HG02610 (cell line): ENCODE data around the gene POGZ.
A peak's percentile ranks its signal among the peaks of the same experiment; 100 is the strongest.
"Not testable (repeated sequence)": the region's sequence is repeated elsewhere in the genome, so short reads cannot be mapped to it uniquely, and the experiment has no call there.

ENCODE experiments used
- ATAC-seq: cut with Tn5 transposase; IDR thresholded peaks from one replicate; pipeline ENCODE4 v1.9.1; 2021; ENCODE audit warnings: mild to moderate bottlenecking, moderate library complexity; ENCODE audit not compliant: unreplicated experiment

Gene POGZ

DNA sequence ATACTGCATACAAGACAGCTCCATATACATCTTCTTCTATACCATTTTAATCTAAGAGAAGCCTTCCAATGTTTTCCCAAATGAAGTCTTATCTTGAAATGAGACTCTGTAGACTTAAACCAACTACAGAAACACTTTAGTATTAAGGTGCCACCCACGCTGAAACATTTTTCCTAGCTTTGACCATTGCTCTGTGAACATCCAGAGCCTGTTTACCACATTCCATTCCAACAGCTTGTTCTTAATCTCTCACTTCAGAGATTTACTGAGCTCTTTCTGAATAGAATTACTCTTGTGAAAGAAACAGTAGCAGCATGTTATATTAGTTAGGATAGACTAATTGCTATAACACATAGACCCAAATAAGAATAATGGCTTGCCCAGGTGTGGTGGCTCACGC lies 19.6 kb upstream of the POGZ start:
- no peak for ATAC-seq

DNA sequence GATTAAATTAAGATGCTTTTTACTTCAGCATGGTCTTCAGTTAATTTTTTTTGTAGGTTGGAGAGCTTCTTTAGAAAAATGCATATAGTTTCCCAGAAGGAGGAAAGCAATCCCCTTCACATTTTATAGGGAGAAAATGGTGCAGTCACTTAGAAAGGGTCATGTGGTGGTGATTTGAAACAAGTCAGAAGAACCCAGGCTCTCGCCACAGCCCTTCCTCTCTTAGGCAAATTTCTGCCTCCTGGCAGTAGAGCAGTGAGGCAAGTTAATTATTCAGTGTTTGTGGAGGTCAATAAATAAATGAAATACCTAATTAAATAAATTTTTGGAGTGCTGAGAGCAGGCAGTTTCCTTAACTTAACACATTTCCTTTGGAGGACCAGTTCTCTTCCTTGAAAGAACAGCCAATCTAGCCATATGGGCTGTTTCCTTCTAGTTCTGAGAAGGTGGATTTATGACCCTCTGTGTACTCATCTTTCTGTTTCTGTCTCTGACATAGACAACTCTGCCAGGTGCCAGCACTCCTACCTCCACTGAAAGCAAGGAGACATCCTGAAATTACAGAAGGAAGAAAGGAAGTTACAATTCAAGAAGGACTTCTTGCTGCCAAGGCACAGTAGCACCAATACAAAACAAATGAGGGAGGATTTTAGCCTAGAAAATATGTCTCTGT lies 19.0 kb upstream of the POGZ start:
- no peak for ATAC-seq

DNA sequence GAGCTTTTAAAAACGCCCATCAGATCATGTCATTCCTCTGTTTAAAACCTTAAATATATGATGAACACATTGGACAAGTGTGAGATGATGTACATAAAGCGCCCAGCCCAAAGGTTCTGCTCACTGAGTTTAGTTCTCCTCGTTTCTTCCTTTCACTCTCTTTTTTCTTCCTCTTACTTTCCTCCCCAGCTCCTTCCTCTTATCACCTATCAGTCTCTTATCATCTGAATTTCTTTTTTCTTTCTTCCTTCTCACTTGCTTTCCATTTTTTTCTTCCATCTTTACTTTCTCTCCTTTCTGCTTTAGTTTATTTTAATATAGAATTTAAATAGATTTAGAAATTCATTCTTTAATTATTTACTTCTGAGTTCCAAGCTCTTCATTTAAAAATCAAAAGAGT lies 17.8 kb upstream of the POGZ start:
- no peak for ATAC-seq

DNA sequence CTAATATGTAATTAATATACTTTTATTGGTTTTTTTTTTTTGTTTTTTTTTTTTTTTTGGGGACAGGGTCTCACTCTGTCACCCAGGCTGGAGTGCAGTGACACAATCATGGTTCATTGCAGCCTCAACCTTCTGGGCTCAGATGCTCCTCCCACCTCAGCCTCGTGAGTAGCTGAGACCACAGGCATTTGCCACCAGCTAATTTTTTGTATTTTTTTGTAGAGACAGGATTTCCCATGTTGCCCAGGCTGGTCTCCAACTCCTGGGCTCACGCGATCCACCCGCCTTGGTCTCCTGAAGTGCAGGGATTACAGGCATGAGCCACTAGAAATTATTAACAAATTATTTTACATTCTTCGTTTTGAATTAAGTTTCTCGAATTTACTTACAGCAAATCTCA lies 16.8 kb upstream of the POGZ start:
- no peak for ATAC-seq

DNA sequence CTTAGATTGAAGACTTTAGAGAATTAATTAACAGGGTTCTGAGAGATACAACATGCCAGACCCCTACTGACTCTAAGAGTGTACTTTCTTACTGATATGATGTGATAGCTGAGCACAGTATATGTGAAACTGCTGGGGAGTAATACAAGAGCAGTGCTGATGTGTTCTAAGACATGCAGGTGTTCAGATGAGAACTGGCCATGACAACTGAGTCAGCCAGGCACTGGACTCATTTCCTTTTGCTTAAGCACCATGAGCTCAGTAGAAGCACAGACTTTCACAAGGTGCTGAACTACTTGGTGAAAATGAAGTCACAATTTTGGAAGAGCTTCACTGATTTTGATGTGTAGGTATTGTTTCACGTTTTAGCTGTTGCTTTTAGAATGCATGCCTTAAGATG lies 15.9 kb upstream of the POGZ start:
- ATAC-seq = peak; percentile 88

DNA sequence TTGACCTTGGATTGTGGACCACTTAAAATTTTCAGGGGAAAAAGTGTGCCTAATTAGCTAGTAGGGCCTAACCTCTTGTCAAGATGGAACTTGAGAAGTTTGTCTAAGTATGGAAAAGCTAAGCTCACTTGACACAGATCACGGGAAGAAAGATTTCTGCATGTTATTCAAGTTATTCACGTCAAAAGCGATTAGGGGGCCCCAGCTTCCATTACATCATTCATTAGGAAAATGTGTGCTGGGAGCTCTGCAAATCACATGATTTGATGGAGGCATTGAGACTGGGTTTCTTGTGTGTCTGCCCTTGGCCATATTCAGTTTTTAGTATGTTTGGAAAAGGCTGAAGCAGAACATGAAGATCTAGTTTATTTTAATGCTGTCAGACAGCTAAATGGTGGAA lies 15.5 kb upstream of the POGZ start:
- no peak for ATAC-seq

DNA sequence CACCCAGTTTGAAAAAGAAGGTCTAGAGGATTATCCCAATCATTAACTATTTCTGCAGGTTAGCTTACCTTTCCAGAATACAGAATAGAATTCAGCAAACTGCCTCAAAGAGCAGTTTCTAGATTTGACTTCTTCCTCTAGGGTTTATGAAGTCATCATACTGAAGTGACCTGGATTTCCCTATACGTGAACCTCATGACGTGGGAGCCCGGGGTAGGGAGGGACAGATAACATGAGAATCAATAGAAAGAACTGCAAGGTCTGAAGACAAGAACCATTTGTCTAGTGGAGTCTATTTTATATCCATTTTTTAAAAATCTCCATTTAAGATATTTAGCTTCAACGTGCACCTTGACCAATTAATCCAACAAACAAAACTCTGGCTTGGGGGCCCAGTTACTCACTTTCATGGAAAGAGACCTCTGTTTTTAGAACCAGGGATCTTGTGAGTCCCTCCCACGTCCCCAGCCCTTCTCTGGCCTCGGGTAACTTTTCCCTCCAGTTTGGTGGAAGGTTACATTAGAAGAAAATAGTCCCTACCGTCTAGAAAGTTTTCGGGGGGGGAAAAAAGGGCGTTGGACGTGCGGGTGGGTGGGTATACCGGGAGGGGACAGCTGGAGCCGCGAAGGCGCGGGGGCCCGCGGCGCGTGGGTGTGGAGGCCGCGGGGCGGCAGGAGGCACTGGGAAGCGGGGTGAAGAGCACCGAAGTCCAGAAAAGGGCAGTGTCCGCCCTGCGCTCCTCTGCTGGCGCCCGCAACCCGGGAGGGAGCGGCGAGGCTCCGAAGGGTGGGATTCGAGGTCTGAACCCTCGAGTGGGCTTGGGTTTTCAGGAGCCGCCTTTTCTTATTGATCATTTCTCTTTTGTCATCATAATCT lies 13.8 kb upstream of the POGZ start:
- ATAC-seq = no peak

DNA sequence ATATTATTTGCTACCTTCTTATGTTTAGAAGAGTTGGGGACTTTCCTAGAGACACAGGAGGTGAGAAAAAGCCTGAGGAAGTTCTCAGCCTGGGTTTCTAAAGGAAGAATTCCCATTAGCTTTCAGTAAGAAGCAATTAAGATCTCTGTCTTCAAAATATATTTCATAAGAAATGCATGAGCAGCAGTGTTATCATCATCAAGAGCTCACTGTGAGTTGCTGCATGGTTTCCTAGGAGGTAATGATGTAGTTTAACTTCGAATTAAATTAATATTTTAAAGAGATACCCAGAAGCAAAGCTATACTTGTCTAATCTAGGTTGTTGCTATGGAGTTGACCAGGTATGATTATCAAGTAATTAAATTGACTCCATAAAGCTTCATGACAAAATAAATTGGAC lies 5.7 kb upstream of the POGZ start:
- ATAC-seq = no peak

DNA sequence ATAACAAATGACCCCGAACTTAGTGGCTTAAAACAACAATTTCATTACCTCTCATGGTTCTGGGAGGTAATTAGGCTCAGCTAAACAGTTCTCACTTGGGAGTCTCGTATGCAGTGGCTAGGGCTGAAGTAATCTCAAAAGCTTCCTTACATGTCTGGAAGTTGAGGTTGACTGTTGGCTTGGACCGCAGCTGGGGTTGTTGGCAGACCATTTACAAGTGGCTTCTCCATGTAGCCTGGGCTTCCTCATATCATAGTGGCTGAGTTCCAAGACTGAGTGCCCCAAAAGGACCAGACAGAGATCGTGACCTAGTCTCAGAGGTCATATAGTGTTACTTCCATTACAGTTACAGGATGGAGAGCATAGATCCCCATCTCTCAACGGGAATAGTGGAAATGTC lies 2.4 kb upstream of the POGZ start:
- ATAC-seq = no peak

DNA sequence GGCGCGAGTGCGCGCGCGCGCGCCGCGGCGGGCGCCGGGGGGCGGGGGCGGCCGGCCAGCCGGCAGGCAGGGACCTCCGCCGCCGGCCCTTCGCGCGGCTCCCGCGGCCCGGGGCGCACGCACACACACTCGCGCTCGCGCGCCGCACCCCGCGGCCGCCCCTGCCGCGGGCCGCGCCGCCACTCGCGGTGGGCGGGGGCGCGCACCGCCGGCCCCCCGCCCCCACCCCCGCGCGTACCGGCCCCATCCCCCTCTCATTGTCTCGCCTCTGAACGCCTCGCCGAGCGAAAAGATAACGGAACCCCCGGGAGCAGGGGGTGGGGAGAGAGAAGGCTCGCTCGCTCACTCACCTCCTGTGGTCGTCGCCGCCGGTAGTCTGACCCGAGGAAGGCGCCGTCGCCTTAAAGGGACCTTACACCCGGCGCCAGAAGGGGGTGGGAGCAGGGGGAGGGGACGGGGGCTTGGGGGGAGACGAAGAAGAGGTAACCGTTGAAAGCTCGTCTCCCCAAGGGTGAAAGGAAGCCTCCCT lies 428 bp downstream of the POGZ start:
- peak; percentile 35 for ATAC-seq

DNA sequence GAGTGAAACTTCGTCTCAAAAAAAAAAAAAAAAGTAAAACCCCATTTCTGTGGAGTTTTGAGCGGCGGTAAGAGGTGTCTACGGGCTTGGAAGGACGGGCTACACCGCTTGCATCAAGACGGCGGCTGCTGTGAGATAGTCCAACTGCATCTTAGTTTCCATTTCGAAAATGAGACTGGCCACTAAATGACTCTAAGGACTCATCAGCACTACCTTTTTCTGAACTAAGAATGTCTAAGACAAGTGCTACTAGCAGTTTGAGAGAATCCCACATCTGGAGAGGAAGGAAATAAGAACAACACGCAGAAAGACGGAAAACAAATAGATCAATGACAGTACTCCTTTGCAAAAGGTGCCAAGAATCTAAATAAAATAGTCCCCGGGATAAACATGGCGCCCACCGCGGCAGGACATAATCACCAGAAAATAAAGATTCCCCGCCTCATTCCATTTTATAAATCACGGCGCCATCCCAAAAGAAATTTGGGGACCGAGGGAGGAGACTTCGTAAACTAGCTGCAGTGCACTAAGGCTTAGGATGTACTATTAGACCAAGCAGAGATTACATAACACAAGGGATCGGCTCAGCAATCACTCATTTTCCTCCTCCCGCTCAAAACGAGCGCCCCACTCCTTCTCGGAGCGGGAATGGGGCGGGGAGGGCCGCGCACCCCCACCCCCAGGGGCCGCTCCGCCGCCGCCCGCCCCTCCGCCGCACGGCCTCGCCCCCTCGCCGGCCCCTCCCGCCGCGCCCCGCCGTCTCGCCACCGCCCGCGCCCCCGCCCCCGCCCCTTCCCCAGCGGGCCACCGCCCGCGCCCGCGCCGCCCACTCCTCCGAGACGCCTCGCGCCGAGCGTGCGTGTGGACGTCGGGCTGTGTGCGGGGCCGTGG lies 1.1 kb downstream of the POGZ start:
- peak; percentile 23 for ATAC-seq

DNA sequence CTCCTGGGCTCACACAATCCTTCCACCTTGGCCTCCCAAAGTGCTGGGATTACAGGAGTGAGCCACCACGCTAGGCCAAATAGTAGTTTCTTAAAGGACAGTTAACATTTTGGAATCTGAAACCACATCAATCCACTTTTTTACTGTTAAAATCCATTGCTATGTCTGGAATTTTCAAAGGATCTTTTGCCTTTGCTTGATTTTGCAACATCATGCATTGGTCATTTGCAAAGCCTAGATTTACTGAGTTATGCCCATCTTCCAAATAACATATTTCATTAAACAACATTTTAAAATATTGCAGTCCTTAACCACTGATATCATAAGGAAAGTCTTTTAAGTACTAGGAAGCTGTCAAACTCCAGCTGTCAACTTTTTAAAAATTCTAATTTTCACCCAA lies 3.3 kb downstream of the POGZ start:
- ATAC-seq = no peak

DNA sequence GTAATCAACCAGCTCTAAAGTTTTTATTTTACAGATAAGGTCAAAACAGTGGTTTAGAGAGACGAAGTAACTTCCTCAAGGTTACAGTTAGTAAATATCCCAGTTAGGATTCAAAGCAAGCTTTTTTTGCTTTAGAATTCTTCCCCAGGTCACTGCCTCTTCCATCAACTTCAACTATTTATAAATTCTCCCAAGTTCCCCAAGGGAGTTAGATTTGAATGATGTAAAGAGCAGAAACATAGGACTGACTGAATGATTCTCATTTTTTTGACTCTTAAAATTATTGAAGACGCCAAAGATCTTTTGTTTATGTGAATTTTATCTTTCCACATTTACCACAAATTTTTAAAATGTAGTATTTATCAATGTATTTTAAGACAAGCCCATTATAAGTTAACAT lies 4.1 kb downstream of the POGZ start:
- ATAC-seq = no peak

DNA sequence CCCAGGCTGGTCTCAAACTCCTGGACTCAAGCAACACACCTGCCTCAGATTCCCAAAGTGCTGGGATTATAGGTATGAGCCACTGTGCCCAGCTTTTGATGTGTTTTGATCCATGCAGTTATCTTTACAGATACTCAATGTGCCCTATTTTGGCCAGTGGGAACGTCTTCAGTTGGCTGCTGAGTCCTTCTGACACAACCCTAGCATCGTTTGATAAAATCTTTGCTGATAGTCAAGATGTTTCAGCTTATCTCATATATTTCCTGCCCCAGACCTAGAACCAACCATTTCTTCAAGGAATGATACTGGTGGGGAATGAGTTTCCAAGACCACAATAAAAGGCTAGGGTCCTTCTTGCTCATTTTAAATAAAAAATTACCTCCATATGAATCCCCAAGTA lies 11.6 kb downstream of the POGZ start:
- no peak for ATAC-seq

DNA sequence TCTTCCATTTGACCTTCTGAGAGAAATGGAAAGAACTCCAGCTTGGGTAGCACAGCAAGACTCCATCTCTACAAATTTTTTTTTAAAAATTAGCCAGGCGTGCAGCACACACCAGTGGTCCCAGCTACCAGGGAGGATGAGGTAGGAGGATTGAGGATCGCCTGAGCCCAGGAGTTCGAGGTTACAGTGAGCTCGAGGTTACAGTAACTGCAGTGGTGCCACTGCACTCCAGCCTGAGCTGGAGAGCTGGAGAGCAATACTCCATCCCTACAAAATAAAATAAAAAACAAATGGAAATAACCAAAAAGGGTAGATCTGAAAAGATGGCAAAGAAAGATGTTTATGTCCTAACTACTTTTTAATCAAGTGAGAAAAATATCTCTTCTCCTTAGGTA lies 14.5 kb downstream of the POGZ start:
- no peak for ATAC-seq

DNA sequence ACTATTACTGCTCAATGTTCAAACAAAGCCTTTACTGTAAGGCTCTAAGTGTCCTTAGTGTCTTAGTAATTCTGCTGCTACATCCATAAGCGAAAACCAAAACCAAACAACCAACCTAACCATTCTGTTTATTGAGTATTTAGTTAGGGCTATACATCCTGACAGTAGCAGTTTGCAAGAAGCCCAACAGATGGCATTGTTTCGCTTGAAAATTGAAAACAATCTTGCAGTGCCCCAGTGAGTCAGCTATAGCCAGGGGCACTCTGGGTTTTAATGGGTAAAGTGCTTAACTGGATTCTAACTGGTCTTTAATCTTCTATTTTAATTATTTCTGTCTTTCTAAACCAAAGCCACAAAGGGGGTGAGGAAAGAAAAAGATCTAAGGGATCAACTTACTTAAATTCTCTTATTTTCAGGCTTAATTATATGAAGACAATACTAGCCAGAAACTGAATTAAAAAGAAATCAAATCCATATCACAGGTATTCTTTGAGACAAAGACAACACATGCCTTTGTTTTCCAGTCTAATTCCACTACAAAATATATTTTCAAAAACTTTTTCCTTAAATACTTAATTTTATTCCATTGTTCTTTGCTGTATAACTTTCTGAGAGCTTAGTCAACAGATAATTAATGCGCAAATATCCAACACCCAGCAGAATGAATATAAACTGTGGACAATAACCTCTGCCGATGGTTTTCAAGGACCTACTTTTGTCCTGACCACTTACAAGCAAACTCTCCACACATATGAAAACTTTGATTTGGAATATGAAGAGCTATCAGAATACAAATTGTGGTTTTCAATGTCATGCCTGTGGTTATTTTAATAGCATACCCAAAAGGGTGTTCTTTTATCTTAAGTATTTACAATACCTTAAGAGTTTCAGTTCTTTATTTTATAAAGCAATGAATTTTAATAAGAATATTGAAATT lies 15.2 kb downstream of the POGZ start:
- ATAC-seq = peak; percentile 49

DNA sequence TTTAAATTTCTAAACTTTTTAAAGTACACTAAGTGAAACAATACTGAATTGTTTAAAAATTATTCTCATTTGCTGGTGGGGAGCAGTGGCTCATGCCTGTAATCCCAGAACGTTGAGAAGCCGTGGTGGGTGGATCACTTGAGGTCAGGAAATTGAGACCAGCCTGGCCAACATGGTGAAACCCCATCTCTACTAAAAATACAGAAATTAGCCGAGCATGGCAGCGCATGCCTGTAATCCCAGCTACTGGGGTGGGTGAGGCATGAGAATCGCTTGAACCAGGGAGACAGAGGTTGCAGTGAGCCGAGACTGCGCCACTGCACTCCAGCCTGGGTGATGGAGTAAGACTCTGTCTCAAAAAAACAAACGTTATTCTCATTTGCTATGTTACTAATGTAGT lies 21.9 kb downstream of the POGZ start:
- not testable (repeated sequence) for ATAC-seq

DNA sequence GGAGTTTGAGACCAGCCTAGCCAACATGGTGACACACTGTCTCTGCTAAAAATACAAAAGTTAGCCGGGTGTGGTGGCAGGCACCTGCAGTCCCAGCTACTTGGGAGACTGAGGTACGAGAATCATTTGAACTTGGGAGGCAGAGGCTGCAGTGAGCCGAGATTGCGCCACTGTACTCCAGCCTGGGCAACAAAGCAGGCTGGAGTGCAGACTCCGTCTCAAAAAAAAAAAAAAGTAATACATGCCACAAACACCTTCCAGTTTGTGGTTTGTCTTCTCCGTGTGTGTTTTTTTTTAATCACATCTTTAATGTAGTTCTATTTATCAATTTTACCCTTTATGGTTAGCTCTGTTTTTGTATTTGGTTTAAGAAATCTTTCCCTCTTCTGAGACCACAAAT lies 22.3 kb downstream of the POGZ start:
- no peak for ATAC-seq

DNA sequence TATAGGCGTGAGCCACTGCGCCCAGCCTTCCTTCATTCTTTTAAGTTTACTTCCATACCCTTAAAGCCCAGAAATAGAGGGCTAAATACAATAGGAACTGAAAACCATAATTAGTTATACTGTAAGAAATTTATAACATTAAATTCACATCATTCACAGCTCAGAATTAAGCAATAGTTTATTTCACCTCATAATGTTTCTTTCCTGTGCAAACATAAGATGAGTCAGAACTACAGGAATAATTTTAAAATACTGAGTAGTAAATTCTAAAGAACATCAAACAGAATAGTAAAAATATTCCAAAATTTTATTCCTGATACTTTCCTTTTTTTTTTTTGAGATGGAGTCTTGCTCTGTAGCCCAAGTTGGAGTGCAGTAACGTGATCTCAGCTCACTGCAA lies 24.1 kb downstream of the POGZ start:
- no peak for ATAC-seq

DNA sequence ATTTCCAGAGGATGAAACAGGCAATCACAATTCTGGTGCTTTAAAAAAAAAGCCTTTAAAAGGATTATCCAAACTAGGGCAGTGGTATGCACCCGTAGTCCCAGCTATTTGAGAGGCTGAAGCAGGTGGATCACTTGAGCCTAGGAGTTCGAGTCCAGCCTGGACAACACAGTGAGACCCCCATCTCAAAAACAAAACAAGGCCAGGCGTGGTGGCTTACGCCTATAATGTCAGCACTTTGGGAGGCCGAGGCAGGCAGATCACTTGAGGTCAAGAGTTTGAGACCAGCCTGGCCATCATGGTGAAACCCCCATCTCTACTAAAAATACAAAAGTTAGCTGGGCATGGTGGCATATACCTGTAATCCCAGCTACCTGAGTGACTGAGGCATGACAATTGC lies 25.5 kb downstream of the POGZ start:
- ATAC-seq = not testable (repeated sequence)
